HG03045 (cell line): ENCODE measurements around the gene DCTN2.
"Not testable (repeated sequence)": the region's sequence is repeated elsewhere in the genome, so short reads cannot be mapped to it uniquely, and the experiment has no call there.

ENCODE experiments used
- ATAC-seq: cut with Tn5 transposase; IDR thresholded peaks from one replicate; pipeline ENCODE4 v1.9.1; 2021; ENCODE audit warnings: mild to moderate bottlenecking, moderate library complexity; ENCODE audit not compliant: unreplicated experiment

The DCTN2 gene

DNA sequence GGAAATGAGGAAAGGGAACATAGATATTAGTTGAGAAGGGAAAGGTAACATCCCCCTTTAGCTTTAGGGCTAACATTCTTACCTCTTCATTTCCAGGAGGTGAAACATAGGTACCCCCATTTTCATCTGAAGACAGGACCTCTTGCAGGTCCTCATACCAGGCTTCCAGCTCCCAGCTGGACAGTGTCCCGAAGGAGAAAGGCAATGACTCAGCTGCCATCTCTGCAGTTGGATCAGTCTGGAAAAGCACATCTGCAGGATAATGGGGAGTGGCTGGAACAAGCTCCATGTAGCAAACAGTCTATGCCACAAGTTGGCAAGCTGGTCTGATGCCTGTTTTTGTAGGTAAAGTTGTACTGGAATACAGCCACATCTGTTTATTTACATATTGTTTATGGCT, 29.8 kb downstream of the DCTN2 start:
- no peak for ATAC-seq

DNA sequence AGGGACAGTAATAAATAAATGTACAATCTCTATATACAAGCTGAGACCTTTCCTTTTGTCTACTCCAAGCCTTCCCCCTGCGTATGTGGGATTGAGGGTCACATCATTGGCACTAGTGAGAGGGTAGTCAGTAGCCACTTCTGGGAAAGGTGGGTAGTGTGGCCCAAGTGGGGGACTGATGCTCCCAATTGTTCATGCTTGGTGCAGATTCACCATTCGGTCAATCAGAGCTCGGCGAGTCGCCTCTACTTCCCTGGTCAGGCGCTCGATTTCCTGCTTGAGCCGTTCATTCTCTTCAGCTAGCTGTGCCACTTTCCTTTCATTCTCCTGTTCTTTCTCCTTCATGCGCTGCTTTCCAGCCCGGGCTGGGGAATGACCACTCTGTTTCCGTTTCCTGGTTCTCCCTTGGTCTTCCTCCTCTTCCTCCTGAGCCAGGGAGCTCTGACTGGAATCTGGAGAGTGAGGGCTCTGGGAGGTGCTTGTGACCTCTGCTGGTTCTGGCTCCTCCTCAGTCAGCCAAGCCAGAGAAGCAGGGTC, 30.3 kb downstream of the DCTN2 start:
- ATAC-seq: no peak

DNA sequence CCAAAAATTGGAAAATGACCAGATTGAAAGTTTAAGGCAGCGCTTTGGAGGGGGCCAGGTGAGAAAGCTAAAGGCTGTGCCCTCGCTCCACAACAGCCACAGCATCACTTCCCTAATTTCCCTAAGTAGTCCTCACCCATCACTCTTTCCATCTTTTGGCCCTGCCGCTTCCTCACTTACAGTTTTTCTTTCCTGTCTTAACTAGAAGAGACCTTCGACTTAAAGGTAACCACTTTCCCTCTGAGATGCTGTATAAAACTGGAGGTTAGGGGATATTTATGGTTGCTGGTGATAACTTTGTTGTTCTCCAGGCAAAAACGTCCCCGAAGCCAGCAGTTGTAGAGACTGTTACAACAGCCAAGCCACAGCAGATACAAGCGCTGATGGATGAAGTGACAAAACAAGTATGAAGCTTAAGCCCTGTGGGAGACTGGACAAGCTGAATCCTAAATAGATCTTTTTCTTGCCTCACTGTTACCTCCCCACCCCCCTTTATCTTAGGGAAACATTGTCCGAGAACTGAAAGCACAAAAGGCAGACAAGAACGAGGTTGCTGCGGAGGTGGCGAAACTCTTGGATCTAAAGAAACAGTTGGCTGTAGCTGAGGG, 31.0 kb downstream of the DCTN2 start:
- no peak for ATAC-seq

DNA sequence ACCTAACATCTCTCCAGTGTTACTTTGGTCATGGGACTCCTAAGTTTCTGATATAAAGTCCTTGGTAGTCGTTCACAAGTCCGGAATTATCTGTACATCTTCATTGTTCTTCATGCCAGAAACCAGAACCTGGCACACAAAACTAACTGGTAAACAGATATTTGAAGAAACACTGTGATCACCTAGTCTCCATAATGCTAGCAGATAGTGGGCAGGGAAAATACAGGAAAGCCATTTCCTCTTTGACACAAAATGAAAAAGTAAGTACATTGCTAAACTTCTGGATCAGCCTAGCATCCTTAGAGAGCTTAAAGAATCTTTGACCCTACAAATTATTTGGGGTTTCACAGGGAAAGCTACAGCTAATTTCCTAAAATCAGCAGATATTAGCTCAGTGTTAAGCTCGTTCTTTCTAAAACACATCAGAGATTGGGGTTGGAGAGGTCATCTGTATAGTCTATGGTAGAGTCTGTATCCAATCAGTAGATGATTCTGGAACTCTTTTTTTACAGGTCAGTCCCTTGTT, 31.5 kb downstream of the DCTN2 start:
- no peak for ATAC-seq

GRCh38 chr12:57514720-57515407, 32.1 kb downstream of the DCTN2 start:
- no peak for ATAC-seq

- not testable (repeated sequence) for ATAC-seq
Observed at GRCh38 chr12:57514246-57514645, 32.7 kb downstream of the DCTN2 start.

- not testable (repeated sequence) for ATAC-seq
Observed at GRCh38 chr12:57513677-57514076, 33.3 kb downstream of the DCTN2 start.

- no peak for ATAC-seq
Observed at GRCh38 chr12:57513266-57513665, 33.7 kb downstream of the DCTN2 start.

DNA sequence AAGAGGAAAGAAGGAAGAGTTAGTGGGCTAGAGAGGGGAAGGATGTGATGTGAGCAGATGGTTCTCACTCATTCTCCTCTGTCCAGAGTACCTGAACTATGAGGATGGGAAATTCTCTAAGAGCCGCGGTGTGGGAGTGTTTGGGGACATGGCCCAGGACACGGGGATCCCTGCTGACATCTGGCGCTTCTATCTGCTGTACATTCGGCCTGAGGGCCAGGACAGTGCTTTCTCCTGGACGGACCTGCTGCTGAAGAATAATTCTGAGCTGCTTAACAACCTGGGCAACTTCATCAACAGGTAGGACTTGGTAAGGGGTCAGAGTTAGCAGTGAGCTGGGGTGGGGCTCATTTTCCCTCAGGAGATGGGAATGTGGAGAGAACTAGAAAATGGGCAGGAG, 34.3 kb downstream of the DCTN2 start:
- ATAC-seq: no peak

GRCh38 chr12:57511588-57512325, 35.2 kb downstream of the DCTN2 start:
- ATAC-seq: no peak

- ATAC-seq: no peak
Observed at GRCh38 chr12:57511161-57511560, 35.8 kb downstream of the DCTN2 start.

DNA sequence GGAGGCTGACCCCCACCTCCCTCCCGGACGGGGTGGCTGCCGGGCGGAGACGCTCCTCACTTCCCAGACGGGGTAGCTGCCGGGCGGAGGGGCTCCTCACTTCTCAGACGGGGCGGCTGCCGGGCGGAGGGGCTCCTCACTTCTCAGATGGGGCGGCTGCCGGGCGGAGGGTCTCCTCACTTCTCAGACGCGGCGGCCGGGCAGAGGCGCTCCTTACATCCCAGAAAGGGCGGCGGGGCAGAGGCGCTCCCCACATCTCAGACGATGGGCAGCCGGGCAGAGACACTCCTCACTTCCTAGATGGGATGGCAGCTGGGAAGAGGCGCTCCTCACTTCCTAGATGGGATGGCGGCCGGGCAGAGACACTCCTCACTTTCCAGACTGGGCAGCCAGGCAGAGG, 39.2 kb downstream of the DCTN2 start:
- ATAC-seq: not testable (repeated sequence)

GRCh38 chr12:57506541-57506940, 40.5 kb downstream of the DCTN2 start:
- ATAC-seq: not testable (repeated sequence)

DNA sequence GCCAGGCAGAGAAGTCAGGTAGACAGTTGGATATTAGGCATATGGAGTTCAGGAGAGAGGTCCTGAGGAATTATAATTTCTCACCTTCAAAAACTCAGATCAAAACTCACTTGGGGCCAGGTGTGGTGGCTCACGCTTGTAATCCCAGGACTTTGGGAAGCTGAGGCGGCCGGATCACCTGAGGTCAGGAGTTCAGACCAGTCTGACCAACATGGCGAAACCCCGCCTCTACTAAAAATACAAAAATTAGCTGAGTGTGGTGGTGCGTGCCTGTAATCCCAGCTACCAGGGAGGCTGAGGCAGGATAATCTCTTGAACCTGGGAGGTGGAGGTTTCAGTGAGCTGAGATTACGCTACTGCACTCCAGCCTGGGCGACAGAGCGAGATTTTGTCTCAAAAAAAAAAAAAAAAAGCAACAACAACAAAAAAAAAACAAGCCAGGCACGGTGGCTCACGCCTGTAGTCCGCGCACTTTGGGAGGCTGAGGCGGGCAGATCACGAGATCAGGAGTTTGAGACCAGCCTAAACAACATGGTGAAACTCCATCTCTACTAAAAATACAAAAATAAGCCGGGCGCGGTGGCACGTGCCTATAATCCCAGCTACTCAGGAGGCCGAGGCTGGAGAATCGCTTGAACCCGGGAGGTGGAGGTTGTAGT, 44.6 kb downstream of the DCTN2 start:
- not testable (repeated sequence) for ATAC-seq

DNA sequence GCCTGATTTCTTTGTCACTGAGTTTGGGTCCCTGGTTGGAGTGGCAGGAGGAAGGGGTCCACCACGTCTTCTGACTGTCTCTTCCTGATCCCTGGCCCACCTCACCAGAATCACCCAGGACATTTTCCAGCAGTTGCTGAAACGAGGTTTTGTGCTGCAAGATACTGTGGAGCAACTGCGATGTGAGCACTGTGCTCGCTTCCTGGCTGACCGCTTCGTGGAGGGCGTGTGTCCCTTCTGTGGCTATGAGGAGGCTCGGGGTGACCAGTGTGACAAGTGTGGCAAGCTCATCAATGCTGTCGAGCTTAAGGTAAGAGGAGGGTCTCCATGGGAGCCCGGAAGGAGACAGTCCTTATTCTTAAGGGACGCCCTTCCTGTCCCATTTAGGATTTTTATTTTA, 46.8 kb downstream of the DCTN2 start:
- no peak for ATAC-seq

DNA sequence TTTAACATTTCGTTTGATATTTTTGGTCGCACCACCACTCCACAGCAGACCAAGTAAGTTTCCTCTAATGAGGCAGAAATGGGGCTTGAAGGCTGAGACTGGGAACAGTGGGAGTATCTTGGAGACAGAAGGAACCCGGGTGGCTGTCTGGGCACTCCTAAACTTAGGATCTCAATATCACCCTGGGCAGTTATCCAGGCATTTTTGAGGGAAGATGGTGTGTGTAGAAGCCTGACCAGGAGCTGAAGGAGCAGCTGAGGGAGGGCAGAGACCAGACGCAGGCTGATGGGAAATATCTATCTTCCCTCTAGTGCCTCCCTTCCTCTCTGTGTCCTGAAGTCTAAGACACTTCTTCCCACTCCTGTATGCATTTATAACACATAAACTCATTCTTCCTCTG, 48.4 kb downstream of the DCTN2 start:
- ATAC-seq: no peak

GRCh38 chr12:57498132-57498502, 48.9 kb downstream of the DCTN2 start:
- ATAC-seq: no peak

DNA sequence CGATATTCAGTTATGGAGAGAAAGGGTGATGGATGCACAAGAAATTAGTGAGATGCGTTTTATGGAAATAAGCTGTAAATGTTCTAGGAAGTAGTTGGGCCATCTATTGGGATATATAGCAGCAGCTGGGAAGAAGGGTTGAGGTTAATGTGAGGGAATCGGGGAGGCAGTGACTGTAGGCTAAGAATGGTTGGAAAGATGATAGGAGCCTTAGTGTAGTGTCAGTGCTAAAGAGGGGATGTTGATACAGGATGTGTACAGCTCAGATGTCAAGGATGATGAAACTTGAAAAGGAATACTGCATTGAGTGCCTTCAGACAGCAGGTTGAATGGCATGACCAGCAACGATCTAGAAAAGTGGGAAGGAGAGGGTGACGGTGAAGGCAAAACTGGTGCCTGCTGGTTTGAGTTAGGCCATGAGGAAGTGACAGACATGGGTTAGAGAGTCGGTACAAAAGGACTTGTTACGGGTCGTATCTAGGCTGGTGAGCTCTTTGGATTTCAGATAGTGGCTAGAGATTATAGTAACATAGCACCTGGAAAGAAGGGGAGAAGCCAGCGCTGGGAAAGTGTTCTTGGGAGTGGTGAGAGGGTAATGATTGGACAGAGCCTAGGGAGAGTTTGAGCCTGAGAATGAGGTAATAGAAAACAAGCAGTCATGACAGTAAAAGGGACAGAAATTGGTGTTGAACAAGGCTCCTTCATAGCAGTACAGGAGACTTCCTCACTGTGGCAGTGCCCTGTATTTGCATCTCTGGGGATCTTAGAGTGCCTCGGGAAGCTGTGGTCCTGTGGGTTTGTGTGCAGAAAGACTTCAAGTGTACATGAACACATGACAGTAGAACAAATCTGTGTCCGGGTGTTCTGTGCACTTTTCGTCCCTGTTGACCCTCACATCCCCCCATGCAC, 49.5 kb downstream of the DCTN2 start:
- no peak for ATAC-seq

DNA sequence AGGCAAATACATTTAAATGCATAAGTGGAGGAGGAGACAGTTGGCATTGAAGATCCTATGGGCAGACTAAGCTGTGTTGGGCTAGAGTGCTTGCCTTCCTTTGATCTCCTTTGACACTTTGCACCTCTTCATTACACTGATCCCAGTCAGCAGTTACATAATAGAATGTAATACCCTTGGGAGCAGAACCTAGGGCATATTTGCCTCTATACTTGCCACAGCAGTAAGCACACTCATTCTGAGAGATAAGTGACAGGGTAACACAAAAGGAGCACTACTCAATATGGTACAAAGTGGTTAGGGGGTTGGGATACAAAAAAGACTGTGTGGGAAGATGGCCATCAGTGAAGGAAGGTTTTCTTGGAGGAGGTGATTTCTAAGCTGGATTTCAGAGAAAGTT, 50.2 kb downstream of the DCTN2 start:
- ATAC-seq: no peak

DNA sequence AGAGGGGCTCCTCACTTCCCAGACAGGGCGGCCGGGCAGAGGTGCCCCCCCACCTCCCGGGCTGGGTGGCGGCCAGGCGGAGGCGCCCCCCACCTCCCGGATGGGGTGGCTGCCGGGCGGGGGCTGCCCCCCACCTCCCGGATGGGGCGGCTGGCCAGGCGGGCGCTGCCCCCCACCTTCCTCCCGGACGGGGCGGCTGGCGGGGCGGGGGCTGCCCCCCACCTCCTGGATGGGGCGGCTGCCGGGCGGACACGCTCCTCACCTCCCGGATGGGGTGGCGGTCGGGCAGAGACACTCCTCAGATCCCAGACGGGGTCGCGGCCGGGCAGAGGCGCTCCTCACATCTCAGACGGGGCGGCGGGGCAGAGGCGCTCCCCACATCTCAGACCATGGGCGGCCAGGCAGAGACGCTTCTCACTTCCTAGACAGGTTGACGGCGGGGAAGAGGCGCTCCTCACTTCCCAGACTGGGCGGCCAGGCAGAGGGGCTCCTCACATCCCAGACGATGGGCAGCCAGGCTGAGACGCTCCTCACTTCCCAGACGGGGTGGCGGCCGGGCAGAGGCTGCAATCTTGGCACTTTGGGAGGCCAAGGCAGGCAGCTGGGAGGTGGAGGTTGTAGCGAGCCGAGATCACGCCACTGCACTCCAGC, 51.8 kb downstream of the DCTN2 start:
- not testable (repeated sequence) for ATAC-seq
